GM19043 (cell line): ENCODE results near the gene CIRBP.
A peak's percentile ranks its signal among the peaks of the same experiment; 100 is the strongest.

Experiments used
- ATAC-seq: cut with Tn5 transposase; IDR thresholded peaks from one replicate; pipeline ENCODE4 v1.9.1; 2021; ENCODE audit warnings: low read depth; ENCODE audit not compliant: unreplicated experiment

The CIRBP gene

GRCh38 chr19:1266129-1266915 lies 2.8 kb upstream of the CIRBP start:
- no peak for ATAC-seq

GRCh38 chr19:1266916-1267476 lies 2.1 kb upstream of the CIRBP start:
- ATAC-seq, result no peak

DNA sequence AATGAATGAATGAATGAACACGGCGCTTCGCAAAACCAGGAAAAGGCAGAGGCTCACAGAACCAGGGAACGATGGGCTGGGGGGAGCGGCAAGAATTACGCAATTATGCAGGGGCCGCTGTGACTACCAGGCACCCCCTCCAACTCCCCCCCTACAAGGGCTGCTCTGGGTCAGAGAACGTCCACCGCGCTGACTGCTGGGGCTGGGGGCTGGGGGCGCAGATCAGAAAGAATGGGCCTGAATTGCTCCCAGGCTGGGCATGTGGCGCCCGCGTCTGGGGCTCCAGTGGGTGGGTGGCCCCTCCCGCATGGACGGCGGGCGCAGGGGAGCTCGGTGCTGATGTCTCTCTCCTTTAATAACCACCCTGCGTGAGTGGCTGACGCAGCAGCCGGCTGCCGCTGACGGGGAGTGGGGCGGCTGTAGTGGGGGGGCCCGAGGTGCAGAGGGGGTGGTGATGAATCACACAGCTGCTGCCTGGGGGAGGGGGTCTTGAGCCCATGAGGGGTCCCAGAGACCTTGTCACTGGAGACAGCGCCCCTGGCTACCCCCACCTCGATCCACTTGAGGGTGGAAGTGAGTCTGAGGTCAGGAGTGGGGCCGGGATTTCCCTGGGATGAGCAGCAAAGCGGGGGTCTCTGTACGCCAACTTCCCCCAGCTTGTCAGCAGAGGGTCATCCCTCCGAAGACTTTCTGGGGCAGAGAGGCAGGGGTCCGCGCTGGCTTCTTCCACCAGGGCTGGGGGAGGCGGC lies 1.5 kb upstream of the CIRBP start:
- ATAC-seq, result no peak

- ATAC-seq, result no peak
These were observed 687 bp upstream of the CIRBP start for GRCh38 chr19:1268226-1269064.

DNA sequence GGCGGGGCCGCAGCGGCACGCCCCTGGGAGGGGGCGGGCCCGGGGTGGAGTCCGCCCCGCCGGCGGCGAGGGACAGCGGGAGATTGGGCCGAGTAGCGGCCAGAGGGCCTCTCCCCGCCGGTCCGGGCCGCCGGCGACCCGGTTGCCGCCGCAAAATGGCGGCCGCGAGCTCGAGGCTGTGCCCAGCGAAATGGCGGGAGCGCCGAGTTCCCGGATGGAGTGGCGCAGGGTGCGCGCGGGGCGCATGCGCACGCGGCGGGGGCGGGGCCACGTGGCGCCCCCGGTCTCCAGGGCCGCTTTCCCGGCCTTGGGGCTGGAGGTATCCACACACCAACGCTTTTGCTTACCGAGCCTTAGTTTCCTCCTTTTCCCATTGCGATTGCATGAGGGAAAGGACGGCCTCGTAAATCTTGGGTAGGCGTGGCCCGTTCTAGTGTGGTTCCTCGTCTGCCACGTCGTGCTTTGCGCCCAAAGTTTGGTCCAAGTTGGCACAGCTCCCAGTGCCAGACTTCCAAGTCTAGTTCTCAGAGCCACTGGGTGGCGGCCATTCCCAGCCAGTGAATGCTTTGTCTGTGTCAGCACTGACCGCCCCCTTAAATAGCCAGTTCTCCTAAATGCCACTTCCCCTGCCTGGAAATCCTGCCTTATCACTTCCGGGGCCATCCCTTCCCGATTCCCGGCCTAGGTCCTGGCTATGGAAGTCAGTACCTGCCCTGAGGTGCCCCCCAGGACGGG lies 513 bp downstream of the CIRBP start:
- peak; percentile 27 for ATAC-seq

GRCh38 chr19:1270213-1270853 lies 1.2 kb downstream of the CIRBP start:
- ATAC-seq, result no peak

DNA sequence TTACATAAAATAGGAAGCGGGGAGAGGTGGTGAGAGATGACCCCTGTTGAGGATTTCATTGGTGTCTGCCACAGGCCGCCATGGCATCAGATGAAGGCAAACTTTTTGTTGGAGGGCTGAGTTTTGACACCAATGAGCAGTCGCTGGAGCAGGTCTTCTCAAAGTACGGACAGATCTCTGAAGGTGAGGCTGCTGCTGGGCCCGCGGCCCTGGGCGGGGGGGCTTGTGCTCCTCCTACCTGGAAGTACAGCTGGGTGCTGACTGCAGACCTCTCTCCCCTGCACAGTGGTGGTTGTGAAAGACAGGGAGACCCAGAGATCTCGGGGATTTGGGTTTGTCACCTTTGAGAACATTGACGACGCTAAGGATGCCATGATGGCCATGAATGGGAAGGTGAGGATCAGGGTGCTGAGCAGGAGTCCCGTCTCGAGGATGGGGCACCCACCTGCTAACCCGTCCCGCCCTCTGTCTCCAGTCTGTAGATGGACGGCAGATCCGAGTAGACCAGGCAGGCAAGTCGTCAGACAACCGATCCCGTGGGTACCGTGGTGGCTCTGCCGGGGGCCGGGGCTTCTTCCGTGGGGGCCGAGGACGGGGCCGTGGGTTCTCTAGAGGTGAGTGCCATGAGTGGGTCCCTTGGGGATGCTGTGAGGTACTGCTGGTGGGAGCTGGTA lies 1.9 kb downstream of the CIRBP start:
- ATAC-seq, result no peak

DNA sequence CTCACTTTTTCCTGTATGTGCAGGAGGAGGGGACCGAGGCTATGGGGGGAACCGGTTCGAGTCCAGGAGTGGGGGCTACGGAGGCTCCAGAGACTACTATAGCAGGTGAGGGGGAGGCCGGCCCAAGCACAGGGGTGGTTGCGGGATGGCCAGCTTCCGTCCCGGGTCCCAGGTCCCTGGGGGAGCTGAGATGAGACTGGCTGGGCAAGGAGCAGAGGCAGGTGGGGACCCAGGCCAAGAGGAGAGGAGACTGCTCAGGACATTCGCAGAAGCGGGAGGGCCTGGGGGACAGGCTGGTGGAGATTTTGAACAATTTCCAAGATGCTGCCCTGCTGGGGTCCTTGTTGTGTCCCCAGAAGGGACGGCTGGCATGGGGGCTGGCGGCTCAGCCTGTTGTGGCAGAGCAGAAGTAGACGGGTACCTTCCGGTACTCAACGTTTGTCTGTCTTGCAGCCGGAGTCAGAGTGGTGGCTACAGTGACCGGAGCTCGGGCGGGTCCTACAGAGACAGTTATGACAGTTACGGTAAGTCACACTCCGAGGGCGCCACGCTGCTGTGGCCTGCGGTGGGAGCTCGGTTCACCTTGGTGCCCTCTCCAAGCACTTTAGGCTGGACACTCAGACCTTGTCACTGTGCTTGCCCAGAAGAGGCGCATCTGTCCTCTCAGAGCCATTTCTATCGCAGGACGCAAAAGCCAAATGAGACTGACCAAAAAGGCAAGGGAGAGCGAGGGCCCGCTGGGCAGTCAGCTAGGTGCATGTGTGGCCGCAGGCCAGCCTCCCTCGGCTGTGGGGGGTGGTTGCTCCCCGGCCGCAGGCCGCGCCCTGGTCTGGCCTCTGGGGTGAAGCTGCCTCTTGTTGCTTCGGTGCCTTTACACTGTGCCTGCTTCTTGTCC lies 2.6 kb downstream of the CIRBP start:
- ATAC-seq, result no peak

DNA sequence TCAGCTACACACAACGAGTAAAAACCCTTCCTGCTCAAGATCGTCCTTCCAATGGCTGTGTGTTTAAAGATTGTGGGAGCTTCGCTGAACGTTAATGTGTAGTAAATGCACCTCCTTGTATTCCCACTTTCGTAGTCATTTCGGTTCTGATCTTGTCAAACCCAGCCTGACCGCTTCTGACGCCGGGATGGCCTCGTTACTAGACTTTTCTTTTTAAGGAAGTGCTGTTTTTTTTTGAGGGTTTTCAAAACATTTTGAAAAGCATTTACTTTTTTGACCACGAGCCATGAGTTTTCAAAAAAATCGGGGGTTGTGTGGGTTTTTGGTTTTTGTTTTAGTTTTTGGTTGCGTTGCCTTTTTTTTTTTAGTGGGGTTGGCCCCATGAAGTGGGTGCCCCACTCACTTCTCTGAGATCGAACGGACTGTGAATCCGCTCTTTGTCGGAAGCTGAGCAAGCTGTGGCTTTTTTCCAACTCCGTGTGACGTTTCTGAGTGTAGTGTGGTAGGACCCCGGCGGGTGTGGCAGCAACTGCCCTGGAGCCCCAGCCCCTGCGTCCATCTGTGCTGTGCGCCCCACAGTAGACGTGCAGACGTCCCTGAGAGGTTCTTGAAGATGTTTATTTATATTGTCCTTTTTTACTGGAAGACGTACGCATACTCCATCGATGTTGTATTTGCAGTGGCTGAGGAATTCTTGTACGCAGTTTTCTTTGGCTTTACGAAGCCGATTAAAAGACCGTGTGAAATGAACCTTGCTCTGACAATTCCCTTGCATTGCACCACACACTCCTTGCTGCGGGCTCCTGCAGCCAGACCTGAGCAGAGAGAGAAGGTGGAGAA lies 3.5 kb downstream of the CIRBP start:
- no peak for ATAC-seq

DNA sequence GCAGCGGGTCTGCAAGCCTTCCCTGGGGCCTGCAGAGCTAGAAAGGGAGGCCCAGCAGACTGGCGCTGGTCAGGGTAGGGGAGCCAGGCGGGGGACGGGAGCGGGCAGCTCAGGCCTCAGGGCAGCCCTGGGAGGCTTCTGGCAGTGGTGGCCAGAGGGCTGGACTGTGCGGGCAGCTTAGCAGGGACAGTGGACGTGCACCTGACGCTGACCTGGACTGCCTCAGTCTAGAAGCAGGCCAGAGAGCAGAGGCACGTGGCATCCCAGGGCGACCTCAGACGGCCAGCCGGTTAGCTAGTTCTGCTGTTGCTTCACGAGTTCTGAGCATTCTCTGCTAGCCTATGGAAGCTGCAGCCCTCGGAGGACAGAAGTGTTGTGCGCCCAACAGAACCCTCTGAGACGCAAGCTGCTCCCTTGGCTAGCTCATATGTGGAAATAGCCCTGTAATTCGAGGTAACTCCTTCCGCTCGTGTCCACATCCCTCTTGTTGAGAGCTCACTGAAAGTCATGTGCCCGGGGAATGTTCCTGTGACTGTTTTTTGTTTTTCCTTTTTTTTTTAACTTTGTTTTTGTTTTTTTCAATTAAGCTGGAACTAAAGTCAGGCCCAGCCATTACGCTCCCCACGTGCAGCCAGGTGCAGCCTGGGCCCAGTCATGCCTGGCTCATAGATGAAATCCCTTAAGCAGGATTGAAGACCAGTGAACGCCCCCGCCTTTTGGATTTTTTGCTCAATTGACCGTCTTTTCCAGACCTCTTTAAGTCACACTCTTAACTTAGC lies 4.3 kb downstream of the CIRBP start:
- no peak for ATAC-seq

DNA sequence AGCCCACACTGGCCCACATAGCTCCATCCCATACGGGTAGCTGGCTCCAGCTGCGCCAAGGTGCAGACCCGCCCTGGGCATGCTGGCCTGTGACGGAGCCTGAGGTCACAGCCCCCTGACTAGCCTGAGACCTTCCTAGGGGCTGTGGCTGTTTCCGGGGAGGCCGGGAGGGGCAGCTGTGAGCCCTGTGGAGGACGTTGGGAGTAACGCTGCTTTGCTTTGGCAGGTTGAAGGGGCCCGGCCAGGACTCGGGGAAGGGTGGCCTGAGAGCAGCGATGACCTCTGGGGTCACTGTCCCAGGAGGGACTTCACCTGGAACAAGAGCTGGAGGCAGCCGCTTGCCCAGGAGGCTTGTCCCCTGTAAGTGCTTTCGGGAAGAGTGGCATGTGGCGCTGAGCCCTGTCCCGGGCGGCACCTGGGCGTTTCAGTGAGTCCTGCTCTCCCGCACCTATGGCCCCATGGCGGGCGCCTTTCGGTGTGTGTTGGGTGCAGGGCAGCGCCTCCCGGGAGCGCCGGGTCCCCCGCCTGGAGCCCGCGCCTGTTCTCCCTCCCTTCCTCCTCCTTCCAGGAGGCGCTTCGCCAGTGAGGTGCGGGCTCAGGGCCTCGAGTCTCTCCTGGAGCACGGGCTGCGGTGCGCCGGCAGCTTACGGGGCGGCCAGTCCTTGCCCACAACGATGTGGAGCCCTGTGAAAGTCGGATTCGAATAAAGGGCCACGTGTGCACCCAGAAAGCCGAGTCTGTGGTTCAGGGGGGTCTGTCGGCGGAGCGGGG lies 5.1 kb downstream of the CIRBP start:
- ATAC-seq, result no peak

- ATAC-seq, result no peak
These were observed 5.7 kb downstream of the CIRBP start for GRCh38 chr19:1274852-1275259.

- ATAC-seq, result peak; percentile 73
These were observed 6.3 kb downstream of the CIRBP start, which contains the start of gene FAM174C for GRCh38 chr19:1275260-1275975. Gene FAM174C (plus strand): TSS chr19:1275530. CDS start chr19:1275550, 20 bp downstream.

DNA sequence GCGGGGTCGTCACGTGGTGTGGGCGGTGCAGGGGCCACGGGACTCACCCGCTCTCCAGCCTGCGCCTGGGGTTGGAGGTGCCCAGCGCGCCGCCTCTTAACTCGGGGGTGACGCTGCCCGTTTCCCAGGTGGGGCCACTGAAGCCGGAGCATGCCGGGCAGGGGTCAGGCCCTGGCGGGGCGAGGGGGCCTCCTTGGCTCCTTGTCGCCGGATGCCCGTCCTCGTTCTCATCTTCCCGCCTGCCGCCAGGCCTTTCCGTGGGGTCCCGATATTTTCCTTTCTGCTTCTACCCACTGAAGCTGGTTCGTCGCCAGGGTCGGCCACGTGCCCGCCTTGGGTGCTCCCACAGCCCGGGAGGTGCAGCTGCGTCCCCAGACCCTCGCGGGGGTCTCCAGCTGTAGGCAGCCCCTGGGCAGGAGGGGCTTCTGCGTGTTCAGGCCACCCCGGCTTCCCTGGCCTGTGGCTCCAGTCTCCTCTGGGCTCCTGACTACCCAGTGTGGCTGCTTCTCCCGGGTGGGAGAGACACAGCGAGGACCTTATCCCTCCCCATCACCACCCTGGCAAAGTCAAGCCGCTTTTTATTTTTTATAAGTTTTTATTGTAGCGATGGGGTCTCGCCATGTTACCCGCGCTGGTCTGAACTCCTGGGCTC lies 7.0 kb downstream of the CIRBP start:
- no peak for ATAC-seq

- no peak for ATAC-seq
These were observed 7.5 kb downstream of the CIRBP start for GRCh38 chr19:1276628-1277022.
